Caki2 (cell line): ENCODE results near the gene AJM1. TPM values are rescaled to one million over a fixed set of nuclear protein-coding genes. Genes with fewer than 3 reads are reported as not detected.
"Not testable (repeated sequence)": the region's sequence is repeated elsewhere in the genome, so short reads cannot be mapped to it uniquely, and the experiment has no call there.

Source experiments
- DNase-seq: peaks from one replicate; pipeline ENCODE4 v3.0.0-alpha.2; 2015; ENCODE audit warnings: low read depth
- in situ Hi-C: cut with HindIII; loops from 2 replicates; pipeline ENCODE4 v1.10.0; 2016; ENCODE audit warnings: low sequenced_read_pairs, low pct_unique_long_range_greater_than_20kb, mixed read lengths
- total RNA-seq: library from RNA; depleted of rRNA; stranded (reverse); fragments of >200 nt; shearing (Covaris generic); gene quantifications from 2 replicates; pipeline ENCODE4 v1.2.3, GENCODE V29; 2014; ENCODE audit warnings: low replicate concordance

Gene AJM1
- total RNA-seq, 1 experiment from 2014 or later, result 1.3 TPM

DNA sequence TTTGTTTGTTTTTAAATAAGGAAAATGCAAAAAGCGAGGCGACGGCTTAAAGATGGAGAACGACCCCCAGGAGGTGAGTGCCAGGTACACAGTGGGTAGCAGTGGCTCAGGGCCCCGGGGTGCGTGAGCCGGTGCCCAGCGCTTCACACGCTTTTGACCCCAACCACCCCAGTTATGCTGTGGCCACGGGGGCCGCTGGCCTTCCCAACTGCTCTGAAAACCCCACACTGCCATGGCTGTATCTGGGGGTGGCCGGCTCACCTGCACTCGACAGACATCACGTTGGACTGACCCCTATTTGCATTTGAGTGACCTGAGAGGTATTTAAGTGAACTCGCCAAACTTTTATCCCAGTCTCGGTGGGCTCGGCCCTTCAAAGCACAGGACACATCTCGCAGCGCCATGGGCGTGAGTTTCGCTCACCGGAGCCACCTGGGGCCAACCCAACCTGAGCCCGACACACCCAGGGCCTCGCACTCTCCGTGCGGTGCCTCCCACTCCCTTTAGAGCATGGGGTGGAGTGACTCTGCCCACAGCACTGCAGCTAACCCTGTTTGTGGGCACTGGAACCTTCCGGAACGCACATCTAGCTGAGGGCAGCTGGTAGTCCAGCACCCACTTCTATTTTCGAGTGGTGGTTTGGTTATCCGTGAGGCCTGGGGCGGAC lies 13.7 kb upstream of the AJM1 start:
- no peak for DNase-seq
- in situ Hi-C loops, result no loop called here

DNA sequence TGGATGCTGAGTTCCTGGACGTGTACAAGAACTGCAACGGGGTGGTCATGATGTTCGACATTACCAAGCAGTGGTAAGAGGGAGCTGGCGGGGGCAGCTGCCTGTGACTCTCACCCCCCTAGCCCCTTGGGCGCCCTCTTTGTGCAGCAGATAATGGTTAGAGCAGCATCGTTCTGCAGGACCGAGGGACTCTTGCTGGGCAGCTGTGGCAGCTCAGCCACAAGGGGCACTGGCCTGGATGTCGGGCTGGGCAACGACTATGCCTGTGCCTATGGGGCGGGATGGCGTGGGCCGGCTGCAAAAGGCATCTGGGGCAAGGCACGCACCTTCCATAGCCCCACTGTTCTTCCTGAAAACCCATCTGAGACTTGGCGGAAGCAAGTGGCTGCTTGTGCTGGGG lies 12.9 kb upstream of the AJM1 start:
- in situ Hi-C loops, result no loop called here
- no peak for DNase-seq

DNA sequence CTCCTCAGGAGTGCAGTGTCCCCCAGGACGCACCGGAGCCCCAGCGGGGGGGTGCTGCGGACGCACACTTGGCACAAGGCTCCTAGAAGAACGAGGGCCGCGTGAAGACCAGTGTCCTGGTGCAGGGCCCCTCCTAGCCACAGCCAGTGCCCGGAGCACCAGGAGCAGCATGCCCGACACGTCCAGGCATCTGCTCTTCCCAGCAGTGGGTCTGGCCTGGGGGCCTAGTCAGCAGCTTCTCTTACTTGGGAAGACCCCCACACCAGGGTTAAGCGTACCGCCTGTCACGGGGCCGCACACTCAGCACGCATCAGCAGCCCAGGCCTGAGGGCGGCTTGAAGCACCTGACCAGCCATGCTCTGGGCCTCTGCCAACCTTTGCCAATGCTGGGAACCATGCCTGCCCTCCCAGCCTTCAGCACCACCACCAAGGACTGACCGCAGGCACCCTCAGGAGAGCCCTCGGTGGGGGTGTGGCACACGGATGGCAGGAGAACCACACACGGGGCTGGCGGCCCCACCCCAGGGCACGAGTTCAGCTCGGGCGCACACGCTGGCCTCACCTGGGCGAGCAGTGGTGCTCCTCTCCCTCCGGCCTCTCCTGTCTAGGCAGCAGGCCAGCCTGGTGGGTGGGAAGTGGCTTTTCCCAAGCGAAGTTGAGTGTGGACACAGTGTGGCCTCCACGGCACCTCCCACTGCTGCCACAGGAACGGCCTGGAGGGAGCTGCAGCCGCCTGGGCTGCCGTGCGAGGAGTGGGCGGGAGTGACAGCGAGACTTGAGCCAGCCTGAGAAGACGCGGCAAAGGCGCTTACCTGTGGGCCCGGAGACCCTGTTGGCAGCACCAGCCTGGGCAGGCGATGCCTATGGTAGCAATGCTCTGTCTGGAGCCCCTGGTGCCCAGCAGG lies 12.0 kb upstream of the AJM1 start:
- DNase-seq, result no peak
- in situ Hi-C loops, result no loop called here

DNA sequence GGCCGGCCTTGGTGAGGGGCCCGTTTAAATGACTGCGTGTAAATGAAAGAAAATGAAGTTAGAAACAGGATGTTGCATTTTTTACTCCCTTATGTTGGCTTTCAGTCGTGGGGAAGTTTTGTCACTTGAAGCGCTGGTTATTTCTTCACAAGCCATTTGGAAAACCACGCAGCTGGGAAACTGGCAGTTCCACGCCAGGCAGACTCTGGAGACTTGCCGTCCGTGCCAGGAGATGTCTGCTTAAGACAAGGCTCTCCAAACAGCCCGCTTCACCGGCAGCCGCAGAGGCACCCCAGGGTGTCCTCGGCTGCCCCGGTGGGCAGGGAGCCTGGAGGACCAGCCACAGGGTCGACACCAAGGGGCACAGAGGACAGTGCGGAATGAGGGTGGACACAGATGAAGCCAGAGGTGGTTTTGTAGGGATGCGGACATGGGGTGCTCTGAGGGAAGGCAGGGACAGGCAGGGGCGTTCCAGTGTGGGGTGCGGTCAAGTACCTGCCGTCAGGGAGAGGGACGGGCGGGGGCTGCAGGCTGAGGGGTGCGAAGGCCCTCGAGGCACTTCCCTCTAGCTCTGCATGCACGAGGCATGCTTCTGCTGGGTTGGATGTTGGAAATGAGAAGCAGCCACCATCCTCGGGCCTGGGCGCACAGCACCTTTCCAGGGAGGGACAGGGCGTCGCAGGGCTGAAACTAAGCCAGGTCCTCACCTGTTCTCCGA lies 11.1 kb upstream of the AJM1 start:
- DNase-seq, result no peak
- in situ Hi-C loops, result no loop called here

DNA sequence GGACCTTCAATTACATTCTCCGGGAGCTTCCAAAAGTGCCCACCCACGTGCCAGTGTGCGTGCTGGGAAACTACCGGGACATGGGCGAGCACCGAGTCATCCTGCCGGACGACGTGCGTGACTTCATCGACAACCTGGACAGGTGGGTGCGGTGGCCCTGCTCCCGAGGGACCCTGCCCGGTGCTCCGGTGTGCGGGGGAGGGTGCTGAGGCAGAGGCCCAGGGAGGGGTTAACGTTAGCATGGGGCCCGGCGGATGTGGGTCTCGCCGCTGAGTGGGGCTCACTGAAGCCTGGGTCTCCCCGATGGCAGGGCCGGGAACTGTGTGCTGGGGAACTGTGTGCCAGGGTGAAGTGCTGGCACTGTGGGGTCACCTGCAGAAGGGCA lies 10.6 kb upstream of the AJM1 start:
- in situ Hi-C loops, result no loop called here
- DNase-seq, result no peak

DNA sequence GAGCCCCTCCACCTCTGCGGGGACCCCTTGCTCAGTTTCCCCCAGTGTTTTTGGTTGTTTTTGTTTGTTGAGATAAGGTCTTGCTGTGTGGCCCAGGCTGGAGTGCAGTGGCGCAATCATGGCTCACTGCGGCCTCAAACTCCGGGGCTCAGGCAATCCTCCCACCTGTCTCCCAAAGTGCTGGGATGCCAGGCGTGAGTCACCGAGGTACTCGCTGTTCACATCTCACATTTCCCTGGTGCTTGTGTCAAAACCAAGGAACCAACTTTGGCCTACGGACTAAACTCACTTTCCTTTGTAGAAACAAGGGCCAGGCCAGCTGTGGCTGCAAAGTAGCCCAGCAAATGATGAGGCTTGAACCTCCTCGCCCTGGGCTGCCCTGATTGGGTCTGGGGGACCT lies 9.7 kb upstream of the AJM1 start:
- in situ Hi-C loops, result no loop called here
- DNase-seq, result no peak

DNA sequence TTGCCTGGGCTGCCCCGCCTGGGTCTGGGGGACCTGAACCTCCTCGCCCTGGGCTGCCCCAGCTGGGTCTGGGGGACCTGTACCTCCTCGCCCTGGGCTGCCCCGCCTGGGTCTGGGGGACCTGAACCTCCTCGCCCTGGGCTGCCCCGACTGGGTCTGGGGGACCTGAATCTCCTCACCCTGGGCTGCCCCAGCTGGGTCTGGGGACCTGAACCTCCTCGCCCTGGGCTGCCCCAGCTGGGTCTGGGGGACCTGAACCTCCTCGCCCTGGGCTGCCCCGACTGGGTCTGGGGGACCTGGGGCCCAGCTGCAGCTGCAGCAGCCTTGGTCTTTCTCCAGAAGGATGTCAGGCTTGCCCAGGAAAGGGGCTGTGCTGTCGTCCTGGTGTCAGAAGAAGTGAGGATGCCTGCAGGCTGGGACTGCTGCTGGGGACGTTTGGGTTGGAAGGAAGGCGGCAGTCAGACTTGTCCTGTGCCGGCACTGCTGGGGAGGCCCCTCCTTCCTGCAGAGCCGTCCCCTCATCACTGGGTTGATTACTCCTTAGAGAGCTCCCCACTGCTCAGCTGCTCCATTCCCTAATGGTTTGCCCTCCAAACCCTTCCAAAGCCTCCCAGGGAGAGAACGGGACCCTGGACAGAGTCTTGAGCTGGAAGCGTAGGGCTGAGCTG lies 8.8 kb upstream of the AJM1 start:
- in situ Hi-C loops, DNase-seq: not testable (repeated sequence)

DNA sequence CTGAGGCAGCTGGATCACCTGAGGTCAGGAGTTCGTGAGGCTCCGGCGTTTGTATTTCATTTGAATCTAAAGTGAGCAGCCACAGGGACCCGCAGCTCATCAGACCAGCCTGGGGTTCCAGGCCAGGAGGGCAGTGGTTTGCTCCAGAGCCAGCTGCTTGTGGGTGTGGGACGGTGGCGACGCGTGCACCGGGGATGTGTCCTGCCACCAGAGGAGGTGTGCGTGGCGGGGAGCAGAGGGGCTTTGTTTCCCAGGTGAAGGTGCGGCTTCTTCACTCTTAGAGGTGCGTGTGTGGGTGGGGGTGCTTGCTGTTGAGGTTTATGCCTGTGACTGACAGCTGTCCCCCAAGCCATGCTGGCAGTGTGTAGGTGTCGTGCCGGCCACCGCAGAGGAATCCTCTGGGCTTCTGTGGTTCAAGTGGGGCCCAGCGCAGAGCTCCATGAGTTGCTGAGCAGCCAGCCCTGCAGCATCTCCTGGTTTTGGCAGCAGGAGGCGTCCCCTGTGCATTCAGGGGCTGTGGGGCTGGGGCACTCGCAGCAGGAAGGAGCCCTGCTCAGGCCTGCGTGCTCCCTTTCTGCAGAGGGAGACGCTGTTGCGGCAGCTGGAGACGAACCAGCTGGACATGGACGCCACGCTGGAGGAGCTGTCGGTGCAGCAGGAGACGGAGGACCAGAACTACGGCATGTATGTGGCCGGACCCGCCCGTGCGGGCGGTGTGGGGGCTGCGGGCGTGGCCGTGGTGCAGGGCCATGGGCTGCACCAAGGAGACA lies 6.9 kb upstream of the AJM1 start:
- DNase-seq, result no peak
- in situ Hi-C loops, result no loop called here

DNA sequence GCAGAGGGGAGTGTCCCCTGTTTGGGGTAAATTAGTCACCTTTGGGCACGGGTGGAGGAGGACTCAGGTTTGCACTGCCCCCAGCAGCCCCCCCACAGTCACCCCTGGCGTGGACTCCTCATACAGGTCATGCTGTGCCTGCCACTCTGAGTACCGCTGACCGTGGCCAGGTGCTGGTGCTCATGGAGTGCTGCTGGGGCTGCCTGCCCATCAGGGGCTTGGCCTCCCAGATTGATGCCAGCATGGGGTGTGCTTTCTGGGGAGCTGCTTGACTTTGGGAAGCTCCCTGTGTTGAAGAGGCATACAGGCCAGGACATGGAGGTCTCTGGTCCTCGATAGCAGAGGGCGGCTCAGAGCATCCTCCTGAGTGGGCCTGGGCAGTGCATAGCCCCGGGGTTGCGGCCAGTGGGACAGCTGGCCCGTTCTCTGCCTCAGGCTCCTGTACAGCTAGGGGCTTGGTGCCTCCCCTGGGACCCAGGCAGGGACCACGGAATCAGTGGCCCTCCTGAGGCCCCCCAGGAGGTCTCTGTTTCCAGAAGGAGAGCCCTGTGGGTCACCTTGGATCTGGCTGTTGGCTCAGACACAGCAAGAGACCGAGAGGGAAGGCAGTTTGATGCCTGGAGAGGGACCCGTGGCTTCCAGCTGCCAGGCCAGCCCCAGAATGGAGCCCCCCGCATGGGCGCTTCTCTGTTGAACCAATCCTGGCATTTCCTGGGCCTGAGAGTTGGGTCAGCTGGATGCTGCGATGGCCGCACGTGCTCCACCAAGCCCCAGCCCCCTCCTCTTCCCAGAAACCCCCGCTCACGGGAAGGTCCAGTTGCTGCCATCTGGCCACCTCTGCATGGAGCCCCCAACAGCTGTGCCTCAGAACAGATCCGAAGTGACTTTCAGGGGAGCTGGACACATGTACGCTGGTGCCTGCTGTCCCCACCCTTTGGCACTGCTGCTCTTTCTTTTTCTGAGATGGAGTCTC lies 6.1 kb upstream of the AJM1 start:
- in situ Hi-C loops, result no loop called here

DNA sequence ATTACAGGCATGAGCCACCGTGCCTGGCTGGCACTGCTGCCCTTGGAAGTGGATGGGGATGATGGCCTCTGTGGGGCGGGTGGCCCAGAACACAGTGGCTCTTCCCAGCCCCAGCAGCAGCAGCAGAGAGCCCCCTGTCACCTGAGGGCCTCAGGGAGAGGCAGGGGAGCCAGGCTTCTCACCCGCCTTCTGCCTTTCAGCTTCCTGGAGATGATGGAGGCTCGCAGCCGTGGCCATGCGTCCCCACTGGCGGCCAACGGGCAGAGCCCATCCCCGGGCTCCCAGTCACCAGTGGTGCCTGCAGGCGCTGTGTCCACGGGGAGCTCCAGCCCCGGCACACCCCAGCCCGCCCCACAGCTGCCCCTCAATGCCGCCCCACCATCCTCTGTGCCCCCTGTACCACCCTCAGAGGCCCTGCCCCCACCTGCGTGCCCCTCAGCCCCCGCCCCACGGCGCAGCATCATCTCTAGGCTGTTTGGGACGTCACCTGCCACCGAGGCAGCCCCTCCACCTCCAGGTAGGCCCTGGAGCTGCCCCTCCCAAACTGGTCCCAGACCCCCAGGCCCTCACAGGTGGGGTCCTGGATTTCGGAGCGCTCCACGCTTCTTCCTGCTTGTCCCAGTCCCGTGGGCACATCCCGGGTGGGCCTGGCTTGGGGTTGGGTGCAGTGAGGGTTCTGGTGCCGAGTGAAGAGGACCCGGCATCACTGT lies 5.0 kb upstream of the AJM1 start:
- in situ Hi-C loops, result no loop called here
- DNase-seq, result no peak

More for the DNA sequence above, 6.1 kb upstream of the AJM1 start:
- DNase-seq, result no peak

DNA sequence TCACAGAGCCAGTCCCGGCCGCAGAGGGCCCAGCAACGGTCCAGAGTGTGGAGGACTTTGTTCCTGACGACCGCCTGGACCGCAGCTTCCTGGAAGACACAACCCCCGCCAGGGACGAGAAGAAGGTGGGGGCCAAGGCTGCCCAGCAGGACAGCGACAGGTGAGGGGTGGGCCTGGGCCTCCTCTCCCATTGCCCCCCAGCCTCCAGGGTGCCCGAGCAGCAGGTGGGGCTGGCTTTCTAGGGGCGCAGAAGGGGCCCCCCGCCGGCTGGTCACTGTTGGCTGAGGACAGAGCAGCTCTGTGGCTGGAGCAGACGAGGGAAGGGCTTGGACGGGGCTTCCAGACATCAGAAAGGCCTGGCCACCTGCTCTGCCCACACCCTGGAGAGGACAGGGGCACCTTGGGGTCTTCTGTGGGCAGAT lies 4.4 kb upstream of the AJM1 start:
- DNase-seq, in situ Hi-C loops: not testable (repeated sequence)

DNA sequence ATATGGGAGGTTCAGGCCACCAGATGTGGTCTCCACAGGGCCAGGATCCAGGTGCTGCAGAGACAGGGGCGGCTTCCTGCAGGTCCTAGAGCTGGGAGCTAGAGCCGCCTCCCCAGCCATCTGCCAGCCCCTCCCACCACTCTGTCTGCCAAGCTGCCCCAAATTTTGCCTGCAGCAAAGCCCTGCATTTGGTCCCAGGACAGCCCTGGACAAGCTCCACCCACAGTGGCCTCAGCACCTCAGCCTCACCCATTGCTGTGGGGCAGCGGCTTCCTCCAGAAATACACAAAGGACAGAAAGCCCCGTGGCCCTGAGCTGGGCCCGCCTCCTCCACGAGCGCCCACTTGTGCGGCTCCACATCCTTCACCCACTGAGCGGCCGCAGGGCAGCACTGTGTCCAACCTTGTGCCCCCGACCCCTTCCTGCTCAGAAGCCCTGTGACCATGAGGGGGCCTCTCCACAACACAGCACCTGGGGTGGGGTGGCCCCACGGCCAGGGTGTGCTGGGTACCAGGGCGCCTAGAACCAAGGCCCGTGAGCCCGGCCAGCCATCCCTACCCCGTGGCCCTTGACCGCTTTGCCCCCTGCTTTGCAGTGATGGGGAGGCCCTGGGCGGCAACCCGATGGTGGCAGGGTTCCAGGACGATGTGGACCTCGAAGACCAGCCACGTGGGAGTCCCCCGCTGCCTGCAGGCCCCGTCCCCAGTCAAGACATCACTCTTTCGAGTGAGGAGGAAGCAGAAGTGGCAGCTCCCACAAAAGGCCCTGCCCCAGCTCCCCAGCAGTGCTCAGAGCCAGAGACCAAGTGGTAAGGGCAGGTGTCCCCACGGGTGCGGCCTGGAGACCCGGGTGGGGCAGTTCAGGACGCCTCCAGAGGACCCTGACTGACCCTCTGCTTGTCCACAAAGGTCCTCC lies 3.7 kb upstream of the AJM1 start:
- no peak for DNase-seq
- in situ Hi-C loops, result no loop called here

DNA sequence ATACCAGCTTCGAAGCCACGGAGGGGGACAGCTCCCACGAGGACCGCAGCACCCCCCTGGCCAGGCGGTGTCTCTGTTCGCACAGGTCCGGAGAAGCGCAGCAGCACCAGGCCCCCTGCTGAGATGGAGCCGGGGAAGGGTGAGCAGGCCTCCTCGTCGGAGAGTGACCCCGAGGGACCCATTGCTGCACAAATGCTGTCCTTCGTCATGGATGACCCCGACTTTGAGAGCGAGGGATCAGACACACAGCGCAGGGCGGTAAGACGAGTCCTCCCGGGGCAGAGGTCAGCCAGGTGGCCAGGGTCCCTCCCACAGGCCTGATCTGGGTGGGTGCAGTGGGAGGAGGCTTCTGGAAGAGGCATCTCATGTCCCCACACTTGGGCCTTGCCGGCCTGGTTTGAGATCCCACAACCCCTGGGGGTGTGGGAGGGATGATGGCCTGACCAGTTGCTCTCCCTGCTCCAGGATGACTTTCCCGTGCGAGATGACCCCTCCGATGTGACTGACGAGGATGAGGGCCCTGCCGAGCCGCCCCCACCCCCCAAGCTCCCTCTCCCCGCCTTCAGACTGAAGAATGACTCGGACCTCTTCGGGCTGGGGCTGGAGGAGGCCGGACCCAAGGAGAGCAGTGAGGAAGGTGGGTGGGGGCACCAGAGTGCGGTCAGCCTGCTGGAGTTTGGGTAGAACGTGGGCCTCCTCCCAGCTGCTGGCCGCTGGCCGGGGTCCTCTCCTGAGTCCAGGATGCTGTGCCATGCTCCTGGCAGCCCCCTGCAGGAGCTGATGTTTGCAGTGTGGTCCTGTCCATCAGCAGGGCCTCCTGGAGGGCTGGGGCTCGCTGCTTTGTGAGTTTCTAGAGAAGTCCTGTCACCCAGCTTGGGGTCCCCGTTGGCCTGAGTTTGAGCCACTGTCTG lies 2.8 kb upstream of the AJM1 start:
- in situ Hi-C loops, result no loop called here
- DNase-seq, result no peak

DNA sequence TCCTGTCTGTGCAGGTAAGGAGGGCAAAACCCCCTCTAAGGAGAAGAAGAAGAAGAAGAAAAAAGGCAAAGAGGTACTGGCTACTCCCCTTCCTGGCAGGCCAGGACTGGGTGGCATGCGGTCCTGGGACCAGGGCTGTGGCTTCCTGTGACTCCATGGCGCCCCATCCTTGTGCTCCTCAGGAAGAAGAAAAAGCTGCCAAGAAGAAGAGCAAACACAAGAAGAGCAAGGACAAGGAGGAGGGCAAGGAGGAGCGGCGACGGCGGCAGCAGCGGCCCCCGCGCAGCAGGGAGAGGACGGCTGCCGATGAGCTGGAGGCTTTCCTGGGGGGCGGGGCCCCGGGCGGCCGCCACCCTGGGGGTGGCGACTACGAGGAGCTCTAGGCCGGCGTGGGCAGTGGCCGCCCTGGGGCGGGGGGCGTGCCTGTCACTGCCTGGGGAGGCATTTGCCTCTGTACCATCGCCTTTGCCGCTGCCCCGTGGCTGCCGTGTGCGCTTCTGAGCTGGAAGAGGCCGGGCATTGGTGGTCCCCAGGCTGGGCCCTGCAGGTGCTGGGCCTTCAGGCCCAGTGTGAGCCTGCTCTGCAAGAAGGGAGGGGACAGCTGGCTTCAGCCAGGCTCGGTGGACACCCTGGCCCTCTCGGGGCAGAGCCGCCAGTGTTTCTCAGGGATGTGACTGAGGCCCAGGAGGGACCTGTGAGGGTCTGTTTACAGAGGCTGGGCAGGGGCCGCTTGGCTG lies 2.0 kb upstream of the AJM1 start:
- DNase-seq, result peak; percentile 31
- in situ Hi-C loops, result no loop called here
